Naive B cell (primary cell): Measurements from ENCODE around the gene C1QTNF12. TPM values are rescaled to one million over a fixed set of nuclear protein-coding genes. Genes with fewer than 3 reads are reported as not detected.

Source experiments
- ATAC-seq, 2 donors: fragments of 150-1000 bp; cut with Tn5 transposase; 2 replicates each; pipeline ENCODE4 v1.10.0; 2021; ENCODE audit warnings: low read depth in 2 of 2, mild to moderate bottlenecking in 2 of 2, moderate library complexity in 2 of 2
- DNase-seq: peaks from one replicate; pipeline ENCODE4 v3.0.0; 2022
- H3K27ac Mint-ChIP-seq, 6 donors: one replicate each; pipeline ENCODE4 v1.8.0; 2020 to 2022; ENCODE audit warnings: mild to moderate bottlenecking in 6 of 6, mixed read lengths in 6 of 6, moderate library complexity in 5 of 6, inconsistent platforms in 2 of 6
- H3K27me3 Mint-ChIP-seq, 3 donors: one replicate each; pipeline ENCODE4 v1.8.0; 2021 to 2022; ENCODE audit warnings: mixed read lengths in 3 of 3, mild to moderate bottlenecking in 1 of 3
- H3K36me3 Mint-ChIP-seq, 2 donors: one replicate each; pipeline ENCODE4 v1.8.0; 2020 to 2022; ENCODE audit warnings: mixed read lengths in 2 of 2, inconsistent platforms in 1 of 2, mild to moderate bottlenecking in 1 of 2
- H3K4me1 Mint-ChIP-seq, 3 donors: one replicate each; pipeline ENCODE4 v1.8.0; 2020 to 2022; ENCODE audit warnings: mixed read lengths in 3 of 3, inconsistent platforms in 1 of 3, mild to moderate bottlenecking in 1 of 3, moderate library complexity in 1 of 3
- H3K4me3 Mint-ChIP-seq, 8 donors: one replicate each; pipeline ENCODE4 v1.8.0; 2020 to 2022; ENCODE audit warnings: mild to moderate bottlenecking in 8 of 8, mixed read lengths in 8 of 8, moderate library complexity in 8 of 8, inconsistent platforms in 2 of 8
- H3K9me3 Mint-ChIP-seq, 7 donors: one replicate each; pipeline ENCODE4 v1.8.0; 2020 to 2022; ENCODE audit warnings: mixed read lengths in 7 of 7, mild to moderate bottlenecking in 5 of 7, inconsistent platforms in 2 of 7, moderate library complexity in 1 of 7
- polyA plus RNA-seq, 6 donors: library from polyadenylated mRNA; unstranded; fragments of 300-500 nt; fragmentation: Illumina TruSeq; gene quantifications; one replicate each; pipeline ENCODE4 v1.2.3, GENCODE V29; 2021; ENCODE audit warnings: low read depth in 6 of 6

C1QTNF12 gene
- not detected for polyA plus RNA-seq

- H3K9me3 Mint-ChIP-seq = no peaks in the 10 kb centered on the region
- H3K27ac Mint-ChIP-seq = peak within 1 kb of the TSS in 3 of 6 donors; percentile 72 to 89 (median 80)
- no peak for ATAC-seq
- H3K4me1 Mint-ChIP-seq = peaks cover 4 to 16% (median 16%) of the 10 kb centered on the region in 3 donors
- peak within 1 kb of the TSS in 3 of 8 donors; percentile 42 to 47 (median 42) for H3K4me3 Mint-ChIP-seq
- DNase-seq = no peak
- H3K36me3 Mint-ChIP-seq = no peaks in the 10 kb centered on the region
- H3K27me3 Mint-ChIP-seq = peaks cover 0 to 4% (median 0%) of the 10 kb centered on the region in 3 donors
These were observed at the start of gene C1QTNF12 for GRCh38 chr1:1246577-1247340. Gene C1QTNF12, minus strand, starts transcription at chr1:1246722. Its CDS starts 32 bp downstream, at chr1:1246690.

- H3K4me3 Mint-ChIP-seq = no peak overlapping the region
- H3K9me3 Mint-ChIP-seq = no peaks in the 10 kb centered on the region
- H3K27me3 Mint-ChIP-seq = no peaks in the 10 kb centered on the region
- ATAC-seq = no peak
- peaks cover 4 to 8% (median 6%) of the 10 kb centered on the region in 3 donors for H3K4me1 Mint-ChIP-seq
- DNase-seq = no peak
- no peak overlapping the region for H3K27ac Mint-ChIP-seq
- no peaks in the 10 kb centered on the region for H3K36me3 Mint-ChIP-seq
These were observed 48.8 kb upstream of the C1QTNF12 start for GRCh38 chr1:1295154-1295923.

- Mint-ChIP-seq H3K9me3 (no peaks in the 10 kb centered on the region), H3K27ac (no peak overlapping the region), H3K27me3 (no peaks in the 10 kb centered on the region), H3K4me1 (peaks cover 6 to 12% (median 11%) of the 10 kb centered on the region in 3 donors), H3K4me3 (no peak overlapping the region), H3K36me3 (no peaks in the 10 kb centered on the region)
- DNase-seq (no peak), ATAC-seq (no peak)
These were observed 47.8 kb upstream of the C1QTNF12 start for GRCh38 chr1:1294250-1294890.

GRCh38 chr1:1293263-1294249 lies 47.0 kb upstream of the C1QTNF12 start:
- no peak for DNase-seq
- Mint-ChIP-seq H3K27ac (no peak overlapping the region), H3K9me3 (no peaks in the 10 kb centered on the region), H3K36me3 (no peaks in the 10 kb centered on the region), H3K4me1 (peaks cover 6 to 12% (median 11%) of the 10 kb centered on the region in 3 donors), H3K27me3 (no peaks in the 10 kb centered on the region), H3K4me3 (no peak overlapping the region)
- ATAC-seq = no peak

- no peak for DNase-seq
- Mint-ChIP-seq H3K9me3 (no peaks in the 10 kb centered on the region), H3K36me3 (no peaks in the 10 kb centered on the region), H3K27ac (no peak overlapping the region), H3K27me3 (no peaks in the 10 kb centered on the region), H3K4me3 (no peak overlapping the region), H3K4me1 (peaks cover 6 to 12% (median 11%) of the 10 kb centered on the region in 3 donors)
- no peak for ATAC-seq
These were observed 46.3 kb upstream of the C1QTNF12 start for GRCh38 chr1:1292851-1293250.

GRCh38 chr1:1292442-1292779 lies 45.9 kb upstream of the C1QTNF12 start:
- Mint-ChIP-seq H3K27me3 (no peaks in the 10 kb centered on the region), H3K36me3 (no peaks in the 10 kb centered on the region), H3K9me3 (no peaks in the 10 kb centered on the region), H3K4me3 (no peak overlapping the region), H3K27ac (no peak overlapping the region), H3K4me1 (peaks cover 6 to 12% (median 11%) of the 10 kb centered on the region in 3 donors)
- no peak for DNase-seq
- no peak for ATAC-seq

- Mint-ChIP-seq H3K9me3 (no peaks in the 10 kb centered on the region), H3K27me3 (no peaks in the 10 kb centered on the region), H3K36me3 (no peaks in the 10 kb centered on the region), H3K4me3 (no peak overlapping the region), H3K27ac (no peak overlapping the region), H3K4me1 (peaks cover 6 to 12% (median 11%) of the 10 kb centered on the region in 3 donors)
- ATAC-seq (peak; percentile 94 to 96), DNase-seq (peak; percentile 75)
These were observed 45.3 kb upstream of the C1QTNF12 start for GRCh38 chr1:1291548-1292441.

- no peaks in the 10 kb centered on the region for H3K27me3 Mint-ChIP-seq
- no peak for DNase-seq
- peaks cover 6 to 12% (median 11%) of the 10 kb centered on the region in 3 donors for H3K4me1 Mint-ChIP-seq
- H3K4me3 Mint-ChIP-seq = no peak overlapping the region
- H3K9me3 Mint-ChIP-seq = no peaks in the 10 kb centered on the region
- H3K36me3 Mint-ChIP-seq = no peaks in the 10 kb centered on the region
- no peak overlapping the region for H3K27ac Mint-ChIP-seq
- no peak for ATAC-seq
These were observed 44.6 kb upstream of the C1QTNF12 start for GRCh38 chr1:1291023-1291528.

- Mint-ChIP-seq H3K9me3 (no peaks in the 10 kb centered on the region), H3K36me3 (no peaks in the 10 kb centered on the region), H3K27me3 (no peaks in the 10 kb centered on the region), H3K27ac (peak overlapping the region in 1 of 6 donors; percentile 66), H3K4me3 (no peak overlapping the region), H3K4me1 (peaks cover 6 to 12% (median 11%) of the 10 kb centered on the region in 3 donors)
- DNase-seq (peak; percentile 63), ATAC-seq (peak; percentile 29 to 33)
These were observed 43.8 kb upstream of the C1QTNF12 start for GRCh38 chr1:1290238-1290731.

- ATAC-seq (no peak), DNase-seq (no peak)
- Mint-ChIP-seq H3K27me3 (peaks cover 0 to 6% (median 0%) of the 10 kb centered on the region in 3 donors), H3K36me3 (no peaks in the 10 kb centered on the region), H3K27ac (no peak overlapping the region), H3K4me3 (no peak overlapping the region), H3K9me3 (no peaks in the 10 kb centered on the region), H3K4me1 (peaks cover 10 to 17% (median 12%) of the 10 kb centered on the region in 3 donors)
These were observed 41.0 kb upstream of the C1QTNF12 start for GRCh38 chr1:1287288-1288110.
